ELR (cell line): ENCODE data around the gene CNIH1.
A peak's percentile ranks its signal among the peaks of the same experiment; 100 is the strongest.

Experiments
- DNase-seq: peaks from one replicate; pipeline ENCODE4 v3.0.0-alpha.2; 2015; ENCODE audit warnings: low read depth

CNIH1 gene

DNA sequence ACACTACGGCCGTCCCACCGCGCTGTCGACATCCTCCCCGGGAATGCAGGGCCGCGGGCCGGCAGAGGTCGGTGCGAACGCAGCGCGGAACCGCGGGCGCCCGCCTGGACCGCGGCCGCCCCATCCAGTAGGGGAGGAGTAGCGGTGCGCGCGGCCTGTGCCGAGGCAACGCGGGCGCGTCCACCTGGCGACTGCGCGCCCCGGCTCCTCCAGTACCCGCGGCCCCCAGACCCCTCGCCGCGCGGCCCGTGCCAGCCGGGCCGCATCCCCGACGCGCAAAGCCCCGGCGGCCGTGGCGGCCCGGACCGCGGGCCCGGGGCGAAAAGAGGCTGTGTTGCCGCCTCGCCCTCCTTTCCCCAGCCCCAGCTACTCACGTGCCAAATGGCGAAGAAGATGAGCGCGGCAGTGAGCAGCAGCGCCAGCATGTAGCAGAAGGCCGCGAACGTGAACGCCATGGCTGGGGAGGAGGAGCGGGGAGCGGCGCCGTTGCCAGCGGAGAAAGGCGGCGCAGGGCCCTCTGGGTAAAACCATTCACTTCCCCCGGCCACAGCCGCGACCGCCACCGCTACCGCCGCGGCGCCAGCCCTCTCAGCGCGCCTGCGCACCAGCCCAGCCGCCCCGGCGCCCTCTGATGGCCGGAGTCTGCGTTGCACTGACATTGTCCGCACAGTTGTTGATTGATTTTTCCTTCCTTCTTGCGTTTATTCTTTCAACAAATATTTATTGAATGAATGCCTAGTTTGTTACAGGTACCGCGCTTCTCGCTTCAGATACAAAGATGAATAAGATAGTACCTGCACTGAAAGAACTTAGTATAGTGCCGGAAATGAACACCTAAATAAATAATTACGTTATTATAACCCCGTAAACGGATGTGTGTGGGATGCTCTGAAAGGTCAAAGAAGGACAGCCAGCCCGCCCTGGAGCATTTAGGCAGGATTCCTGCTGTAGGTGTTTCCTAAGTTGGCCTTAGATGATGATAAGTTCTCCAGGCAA, at the start of gene CNIH1:
Gene CNIH1, minus strand, starts transcription at position 502 of the 996 bp plus-strand sequence. Its CDS starts 47 bp downstream, at position 455.
- DNase-seq, result peak; percentile 93

DNA sequence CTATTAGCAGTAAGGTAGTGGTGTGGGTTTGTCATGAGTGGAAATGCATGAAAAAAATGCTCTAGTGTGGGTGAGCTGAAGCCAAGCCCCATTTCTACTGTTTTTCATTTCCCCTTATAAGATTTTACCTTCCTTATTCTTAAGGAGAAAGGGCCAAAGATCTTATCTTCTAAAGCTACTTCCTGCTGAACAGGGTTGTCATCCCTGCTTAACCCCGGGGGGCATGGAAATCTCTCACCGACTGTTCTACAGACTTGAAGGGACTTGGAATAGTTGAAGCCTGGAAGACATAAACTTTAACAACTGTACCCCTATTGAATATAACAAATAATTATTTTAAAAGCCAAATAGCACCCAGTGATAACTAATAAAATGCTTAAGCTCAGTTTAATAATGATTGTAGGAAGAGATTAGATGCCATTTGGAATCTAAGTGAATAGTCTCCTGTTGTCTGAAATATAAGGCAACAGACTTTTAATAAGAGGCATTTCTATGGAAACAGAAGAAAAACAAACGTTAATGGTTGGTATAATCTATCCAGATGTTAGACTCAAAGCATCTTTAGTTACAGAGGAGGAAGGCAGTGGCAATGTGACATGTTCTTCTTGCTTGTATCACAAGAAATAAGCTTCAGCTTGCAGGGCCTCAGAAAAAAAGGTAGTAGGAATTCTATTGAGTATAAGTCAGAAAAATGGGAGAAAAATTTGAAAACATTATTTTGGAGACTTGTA, 49.4 kb upstream of the CNIH1 start:
- peak; percentile 54 for DNase-seq

GRCh38 chr14:54489731-54490444, 48.7 kb upstream of the CNIH1 start:
- DNase-seq, result no peak

DNA sequence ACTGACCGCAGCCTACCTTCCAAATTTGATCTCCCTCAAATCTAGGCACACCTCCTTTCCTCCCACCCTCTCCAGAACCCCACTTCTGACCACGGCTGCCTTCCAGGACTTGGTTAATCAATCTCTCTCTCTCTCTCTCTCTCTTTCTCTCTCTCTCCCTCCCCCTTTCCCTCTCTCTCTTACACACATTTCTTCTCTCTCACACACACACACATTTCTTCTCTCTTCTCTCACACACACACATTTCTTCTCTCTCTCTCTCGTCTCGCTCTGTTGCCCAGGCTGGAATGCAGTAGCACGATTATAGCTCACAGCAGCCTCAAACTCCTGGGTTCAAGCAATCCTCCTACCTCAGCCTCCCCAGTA, 48.1 kb upstream of the CNIH1 start:
- DNase-seq, result no peak

DNA sequence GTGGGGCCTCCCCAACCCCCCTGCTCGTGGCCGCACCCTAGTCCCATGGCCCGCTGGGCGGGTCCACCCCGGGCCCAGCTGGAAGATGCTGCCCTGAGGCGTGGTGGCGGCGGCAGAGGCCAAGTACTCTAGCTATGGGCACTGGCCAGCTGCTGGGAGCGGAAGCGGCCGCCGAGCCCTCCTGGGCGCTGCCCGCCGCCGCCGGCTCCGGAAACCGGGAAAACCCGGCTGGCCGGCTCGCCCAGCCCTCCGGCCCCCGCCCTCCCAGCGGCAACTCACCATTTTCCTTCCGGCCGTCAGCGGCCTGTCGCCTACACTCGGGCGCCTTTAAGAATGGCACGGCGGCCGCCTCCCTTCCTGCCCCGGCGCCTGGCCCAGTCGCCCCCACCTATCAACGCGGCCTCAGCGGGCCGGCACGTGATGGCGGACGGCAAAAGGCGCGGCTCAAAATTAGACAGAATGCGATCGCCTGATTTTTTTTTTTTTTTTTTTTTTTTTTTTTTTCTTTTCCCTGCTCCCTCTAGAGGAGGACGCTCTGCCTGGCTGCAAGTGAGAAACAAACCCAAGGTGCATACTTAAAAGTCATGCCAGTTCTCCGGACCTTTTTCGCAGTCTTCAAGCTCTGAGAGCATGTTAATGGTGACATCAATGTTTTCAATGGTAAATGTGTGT, 47.6 kb upstream of the CNIH1 start, which contains the start of gene GMFB:
Gene GMFB, minus strand, starts transcription at position 335 of the 672 bp plus-strand sequence. Its CDS starts 53 bp downstream, at position 282.
- peak; percentile 95 for DNase-seq

GRCh38 chr14:54488318-54488645, 47.1 kb upstream of the CNIH1 start:
- DNase-seq, result no peak

DNA sequence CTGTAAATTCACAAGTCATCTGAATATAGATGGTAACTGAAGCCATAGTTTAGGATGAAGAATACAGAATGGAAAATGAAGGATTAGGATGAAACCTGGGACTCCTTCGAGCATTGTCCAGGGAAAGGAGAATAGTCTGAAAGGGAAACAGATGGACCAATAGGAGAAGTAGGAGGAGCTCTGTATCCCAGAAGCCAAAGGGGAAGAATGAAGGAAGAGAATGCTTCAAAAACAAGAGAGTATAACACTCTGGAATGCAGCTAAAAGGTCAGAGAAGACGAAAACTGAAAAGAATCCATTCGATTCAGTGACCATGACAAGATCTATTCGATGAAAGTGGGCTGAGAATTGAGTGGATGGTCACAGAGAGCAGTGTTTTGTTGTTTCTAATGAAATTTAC, 46.6 kb upstream of the CNIH1 start:
- peak; percentile 64 for DNase-seq

DNA sequence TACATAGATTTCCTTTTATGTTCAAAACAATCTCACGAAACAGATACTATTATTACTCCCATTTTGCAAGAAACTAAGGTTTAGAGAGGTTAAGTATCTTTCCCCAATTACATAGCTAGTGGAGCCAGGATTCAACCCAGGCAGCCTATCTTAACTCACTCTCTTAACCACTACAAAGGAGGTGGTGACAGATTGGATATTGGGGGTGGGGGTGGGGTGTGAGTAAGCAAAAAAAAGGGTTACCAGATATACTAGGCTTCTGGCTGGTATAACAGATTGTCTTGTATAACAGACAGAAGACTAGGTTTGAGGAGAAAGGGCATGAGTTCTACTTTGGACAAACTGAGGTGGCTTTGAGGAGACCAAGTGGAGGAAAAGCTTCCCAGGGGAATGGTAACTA, 45.5 kb upstream of the CNIH1 start:
- DNase-seq, result no peak

DNA sequence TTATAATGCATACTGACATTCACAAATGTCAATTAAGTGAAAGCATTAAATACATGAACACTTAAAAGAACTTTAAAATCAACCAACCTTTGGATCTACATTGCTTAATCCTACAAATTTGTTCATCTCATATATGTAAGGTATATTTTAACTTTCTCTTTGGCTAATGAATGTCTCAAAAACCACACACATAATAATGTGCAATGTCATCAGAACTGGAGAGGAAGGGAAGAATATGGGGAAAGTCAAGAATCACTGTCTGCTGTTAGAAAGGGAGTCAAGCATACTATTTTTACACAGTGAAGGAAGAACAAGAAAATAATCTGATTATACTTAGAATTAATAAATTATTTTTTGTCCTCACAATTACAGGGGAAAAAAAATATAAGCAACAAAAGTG, 42.7 kb upstream of the CNIH1 start:
- DNase-seq, result no peak

DNA sequence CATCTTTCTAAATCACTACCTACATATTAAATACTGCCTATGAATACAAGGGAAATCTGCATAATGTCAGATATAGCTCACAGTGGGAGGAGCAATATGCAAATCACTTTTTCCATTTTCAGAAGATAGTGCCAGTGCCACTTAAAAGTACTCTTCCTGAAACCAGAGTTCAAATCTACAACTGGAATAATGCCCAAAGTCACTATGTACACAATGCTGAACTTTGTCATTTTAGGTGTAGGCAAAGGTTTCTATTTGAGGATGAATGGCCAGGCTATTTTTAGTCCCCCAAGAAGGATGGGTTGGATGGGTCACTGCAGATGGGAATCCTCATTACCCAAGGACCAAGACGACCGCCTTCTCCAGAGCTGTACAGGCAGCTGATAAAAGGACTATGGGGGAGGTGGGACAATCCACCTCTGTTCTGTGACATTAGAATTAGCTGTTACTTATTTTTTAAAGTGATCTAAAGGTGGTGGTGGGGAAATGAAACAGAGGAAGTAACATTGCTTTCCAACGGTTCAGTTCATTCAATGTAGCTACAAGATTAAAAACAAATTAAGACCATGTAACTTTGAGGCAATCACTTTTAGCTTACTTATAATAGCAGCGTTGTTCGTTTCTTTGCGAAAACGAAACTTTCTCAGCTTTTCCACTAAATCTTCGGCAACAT, 42.0 kb upstream of the CNIH1 start:
- DNase-seq, result no peak

- peak; percentile 36 for DNase-seq
These were observed 40.5 kb upstream of the CNIH1 start for GRCh38 chr14:54481695-54482094.

DNA sequence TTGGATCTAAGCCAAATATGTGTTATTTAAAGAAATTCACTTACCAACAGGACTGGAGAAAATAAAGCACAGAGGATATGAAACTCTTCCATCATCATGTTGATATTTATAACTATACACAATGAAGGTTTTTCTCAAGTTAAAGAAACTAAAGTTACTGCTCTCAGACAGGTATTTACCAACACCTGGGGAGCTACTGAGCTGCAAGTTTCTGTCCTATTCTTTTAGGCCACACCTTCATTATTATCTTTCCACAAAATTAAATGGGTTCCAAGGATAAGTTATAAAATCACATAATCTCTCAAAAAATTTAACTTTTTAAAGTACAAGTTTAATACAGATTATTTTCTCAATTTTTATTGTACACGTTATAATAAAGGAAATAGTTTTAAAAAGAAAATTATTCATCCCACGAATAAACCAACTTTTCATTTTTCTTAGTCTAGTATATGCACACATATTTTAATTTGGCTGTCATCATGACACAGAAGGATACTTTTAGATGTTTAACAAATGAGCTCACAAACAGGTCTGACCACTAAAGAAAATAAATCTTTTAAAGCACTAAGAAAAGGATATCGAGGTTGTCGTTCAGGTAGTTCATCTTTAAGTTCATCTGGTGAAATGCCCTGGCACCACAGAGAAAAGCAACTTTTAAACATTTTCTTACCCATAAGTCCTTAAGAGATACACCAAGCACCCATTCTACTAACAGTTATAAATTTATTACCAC, 39.8 kb upstream of the CNIH1 start:
- no peak for DNase-seq

GRCh38 chr14:54478636-54479215, 37.6 kb upstream of the CNIH1 start:
- DNase-seq, result no peak

DNA sequence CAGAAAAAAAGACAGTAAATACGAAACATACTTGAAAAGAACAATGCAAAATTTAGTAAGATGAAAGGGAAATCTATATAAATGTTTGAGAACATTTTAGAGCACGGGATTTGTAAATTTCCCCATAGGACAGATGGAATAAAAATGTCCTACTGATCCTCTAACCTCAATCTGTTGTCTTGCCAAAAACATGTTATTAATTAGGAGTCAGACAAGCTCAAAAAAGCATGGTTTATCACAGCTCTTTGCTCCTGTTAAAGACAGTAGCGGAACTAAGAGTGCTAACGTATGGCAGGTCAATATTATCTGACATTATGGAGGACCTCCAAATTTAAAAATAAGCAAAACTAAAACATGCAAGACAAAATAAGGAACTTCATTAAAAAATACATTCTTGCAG, 34.7 kb upstream of the CNIH1 start:
- DNase-seq, result no peak

- no peak for DNase-seq
These were observed 34.2 kb upstream of the CNIH1 start for GRCh38 chr14:54475187-54475899.

GRCh38 chr14:54474232-54474793, 33.1 kb upstream of the CNIH1 start:
- DNase-seq, result no peak

DNA sequence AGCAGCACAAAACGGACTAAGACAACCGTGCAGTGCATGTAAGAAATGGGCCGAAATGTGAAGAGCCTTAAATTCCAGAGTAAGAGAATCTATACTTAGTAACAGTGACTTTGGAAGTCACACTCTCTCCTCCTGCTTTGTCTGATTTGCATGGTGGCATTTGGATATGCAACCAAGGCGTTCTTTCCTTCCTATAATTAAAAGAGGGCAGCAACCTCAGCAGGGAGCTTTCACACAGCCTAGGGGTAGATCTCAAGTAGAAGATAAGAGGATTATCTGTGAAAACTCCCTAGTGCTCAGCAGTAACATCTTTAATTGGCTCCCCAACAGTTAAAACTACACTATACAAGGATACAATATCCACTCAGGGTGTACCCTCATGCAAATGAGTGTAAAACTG, 31.1 kb upstream of the CNIH1 start:
- DNase-seq, result no peak

DNA sequence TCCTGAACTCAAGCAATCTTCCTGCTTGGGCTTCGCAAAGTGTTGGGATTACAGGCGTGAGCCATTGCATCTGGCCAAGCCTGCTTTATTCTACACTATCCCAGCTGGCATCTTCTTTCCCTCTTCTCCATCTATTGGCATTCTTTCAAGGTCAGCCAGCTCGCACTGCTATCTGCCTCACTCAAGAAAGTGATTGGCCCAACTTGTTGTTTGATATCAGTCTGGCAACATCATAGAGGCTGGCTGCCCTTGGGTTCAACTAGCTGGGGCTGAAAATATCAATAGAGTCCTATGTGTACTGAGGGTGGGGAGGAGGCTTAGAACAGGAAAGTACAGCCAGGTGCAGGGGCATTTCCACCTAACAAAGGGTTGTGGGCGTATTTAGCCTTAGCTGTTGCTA, 30.5 kb upstream of the CNIH1 start:
- DNase-seq, result no peak

- DNase-seq, result no peak
These were observed 29.5 kb upstream of the CNIH1 start for GRCh38 chr14:54470701-54471100.
